Stimulated activated CD4-positive, alpha-beta T cell treated with anti-CD3 and anti-CD28 coated beads, Interleukin-15, amount 100 ng/mL, for 24 hours (primary cell): ENCODE results near the gene SUPT5H.
"Not testable (repeated sequence)": the region's sequence is repeated elsewhere in the genome, so short reads cannot be mapped to it uniquely, and the experiment has no call there.

Experiments
- DNase-seq: peaks from one replicate; pipeline ENCODE4 v3.0.0-alpha.2; 2020

Gene SUPT5H

GRCh38 chr19:39426170-39426569 is 19.2 kb upstream of the SUPT5H start:
- no peak for DNase-seq

DNA sequence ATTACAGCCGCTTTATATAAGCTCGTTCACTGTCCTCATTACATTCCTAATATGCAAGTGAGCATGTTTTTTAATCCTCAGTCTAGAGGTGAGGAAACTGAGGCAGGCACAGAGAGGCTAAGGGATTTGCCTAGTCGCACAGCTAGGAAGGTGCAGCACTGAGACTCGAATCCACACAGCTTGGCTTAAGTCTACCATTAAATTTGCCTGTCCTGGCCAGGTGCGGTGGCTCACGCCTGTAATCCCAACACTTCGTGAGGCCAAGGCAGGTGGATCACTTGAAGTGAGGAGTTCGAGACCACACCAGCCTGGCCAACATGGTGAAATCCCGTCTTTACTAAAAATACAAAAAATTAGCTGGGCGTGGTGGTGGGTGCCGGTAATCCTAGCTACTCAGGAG is 17.7 kb upstream of the SUPT5H start:
- no peak for DNase-seq

DNA sequence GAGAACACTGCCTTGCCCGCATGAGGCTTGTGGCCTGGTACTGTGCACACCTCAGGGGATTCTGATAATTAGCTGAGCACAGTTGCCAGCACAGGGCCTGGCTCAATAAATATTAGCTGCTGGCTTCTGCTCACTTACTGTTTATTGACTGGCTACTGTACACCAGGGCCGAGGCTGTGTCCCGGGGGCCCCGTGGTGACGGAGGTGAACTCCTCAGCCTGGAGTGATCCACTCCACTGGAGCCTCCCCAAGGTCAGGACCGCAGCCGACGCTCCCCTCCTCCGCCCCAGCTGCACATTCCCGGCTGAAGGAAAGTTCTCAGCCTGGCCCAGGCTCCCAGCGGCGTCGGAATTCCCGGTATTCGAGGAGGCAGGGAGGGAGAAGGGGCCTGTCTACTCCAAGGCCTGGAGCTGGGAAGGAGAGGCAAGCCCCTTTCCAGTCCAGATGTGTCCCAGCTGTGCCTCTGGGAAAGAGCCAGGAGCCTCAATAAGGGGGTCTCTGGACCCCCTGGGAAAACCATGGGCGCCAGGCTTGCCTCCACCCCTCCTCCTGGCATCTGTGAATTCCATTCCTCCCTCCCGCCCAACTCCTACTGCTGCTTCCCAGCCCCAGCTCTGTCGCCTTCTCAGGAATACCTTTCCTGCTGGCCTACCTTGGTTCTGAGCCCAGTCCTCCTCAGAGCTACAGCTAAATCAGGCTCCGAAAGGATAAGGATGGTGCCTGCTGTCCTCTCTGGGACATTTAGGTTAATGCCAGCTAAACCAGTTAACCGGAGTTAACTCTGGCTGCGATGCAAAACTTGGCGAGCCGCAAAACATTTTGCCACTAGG is 16.9 kb upstream of the SUPT5H start:
- no peak for DNase-seq

GRCh38 chr19:39430675-39431593 is 14.4 kb upstream of the SUPT5H start:
- peak; percentile 74 for DNase-seq

GRCh38 chr19:39432677-39433025 is 12.7 kb upstream of the SUPT5H start:
- no peak for DNase-seq

- no peak for DNase-seq
Observed at GRCh38 chr19:39433480-39434079, 11.8 kb upstream of the SUPT5H start.

DNA sequence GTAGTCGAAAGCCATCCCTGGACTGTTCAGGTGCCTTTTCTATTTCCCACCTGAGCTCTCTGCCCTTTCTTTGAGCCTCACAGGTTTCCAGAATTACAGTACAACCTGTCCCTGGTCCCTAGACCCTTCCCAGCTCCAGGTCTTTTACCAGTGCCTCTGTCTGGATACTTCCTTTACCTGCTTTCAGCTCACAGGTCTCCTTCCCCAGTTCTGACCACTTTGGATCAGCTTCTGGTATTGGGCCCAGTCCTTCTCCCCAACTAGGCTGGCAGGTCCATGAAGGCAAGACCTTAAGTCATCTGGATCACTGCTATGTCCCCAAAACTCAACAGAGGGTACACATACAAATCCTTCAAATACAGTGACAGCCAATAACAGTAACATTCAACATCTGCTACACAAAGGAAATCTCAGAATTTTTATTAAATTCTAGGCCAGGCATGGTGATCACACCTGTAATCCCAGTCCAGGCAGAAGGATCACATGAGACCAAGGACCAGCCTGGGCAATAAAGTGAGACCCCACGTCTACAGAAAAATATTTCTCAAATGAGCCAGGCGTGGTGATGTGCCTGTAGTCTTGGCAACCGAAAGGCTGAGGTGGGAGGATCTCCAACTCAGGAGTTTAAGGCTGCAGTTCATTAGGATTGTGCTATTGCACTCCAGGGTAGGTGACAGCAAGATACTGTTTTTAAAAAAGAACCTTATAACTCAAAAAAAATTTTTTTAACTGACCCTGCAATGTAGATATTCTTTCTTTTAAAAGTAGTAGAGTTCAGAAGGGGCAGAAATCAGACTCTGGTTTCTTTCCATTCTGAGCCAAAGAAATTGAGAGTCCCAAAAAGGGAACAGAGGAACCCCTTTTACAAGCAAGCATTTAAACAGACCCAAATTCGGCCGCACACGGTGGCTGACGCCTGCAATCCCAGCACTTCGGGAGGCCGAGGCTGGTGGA is 11.0 kb upstream of the SUPT5H start:
- DNase-seq = no peak

GRCh38 chr19:39435499-39436349 is 9.7 kb upstream of the SUPT5H start, which contains the start of gene RPS16:
Gene RPS16 (minus strand): TSS chr19:39435949. CDS start chr19:39435895, 54 bp downstream.
- DNase-seq = peak; percentile 100

DNA sequence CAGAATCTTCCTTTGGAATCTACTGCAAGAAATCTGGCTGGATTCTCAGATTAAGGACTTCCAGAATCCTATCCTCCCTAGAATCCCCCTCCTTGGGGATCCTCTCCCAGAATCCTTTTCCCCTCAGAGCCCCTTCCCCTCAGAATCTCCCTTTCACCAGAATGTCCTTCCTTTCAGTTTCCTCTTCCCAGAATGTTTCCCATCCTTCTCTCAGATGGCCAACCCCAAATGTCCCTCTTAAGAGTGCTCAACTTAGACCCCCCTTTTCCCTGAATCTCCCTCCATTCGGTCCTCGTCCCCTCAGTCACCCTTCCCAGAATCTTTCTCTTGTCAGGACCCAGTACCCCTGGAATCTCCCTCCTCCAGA is 9.0 kb upstream of the SUPT5H start:
- DNase-seq = no peak

- DNase-seq = no peak
Observed at GRCh38 chr19:39438270-39438934, 7.0 kb upstream of the SUPT5H start.

DNA sequence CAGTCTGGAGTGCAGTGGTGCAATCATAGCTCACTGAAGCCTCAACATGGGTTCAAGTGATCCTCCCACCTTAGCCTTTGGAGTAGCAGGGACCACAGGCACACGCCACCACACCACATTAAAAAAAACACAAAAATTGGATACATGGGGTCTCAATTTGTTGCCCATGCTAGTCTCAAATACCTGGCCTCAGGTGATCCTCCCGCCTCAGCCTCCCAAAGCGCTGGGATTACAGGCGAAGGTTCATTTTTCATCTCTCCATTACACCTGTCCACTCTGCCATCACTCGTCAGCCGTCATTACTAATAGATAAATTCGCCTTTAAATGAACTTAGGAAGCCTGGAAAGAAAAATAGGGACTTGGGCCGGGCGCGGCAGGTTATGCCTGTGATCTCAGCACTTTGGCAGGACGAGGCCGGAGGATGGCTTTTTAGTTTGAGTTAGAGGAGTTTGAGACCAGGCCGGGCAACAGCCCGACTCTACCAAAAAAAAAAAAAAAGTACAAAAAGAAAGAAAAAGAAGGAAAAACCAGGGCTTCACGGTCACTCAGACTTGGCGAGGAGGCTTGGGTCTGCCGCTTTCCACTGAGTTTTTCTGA is 685 bp upstream of the SUPT5H start:
- DNase-seq = no peak

GRCh38 chr19:39446365-39447084 is 1.1 kb downstream of the SUPT5H start:
- DNase-seq = no peak

- peak; percentile 56 for DNase-seq
Observed at GRCh38 chr19:39448271-39448670, 2.9 kb downstream of the SUPT5H start.

- DNase-seq = no peak
Observed at GRCh38 chr19:39449116-39449797, 3.9 kb downstream of the SUPT5H start.

DNA sequence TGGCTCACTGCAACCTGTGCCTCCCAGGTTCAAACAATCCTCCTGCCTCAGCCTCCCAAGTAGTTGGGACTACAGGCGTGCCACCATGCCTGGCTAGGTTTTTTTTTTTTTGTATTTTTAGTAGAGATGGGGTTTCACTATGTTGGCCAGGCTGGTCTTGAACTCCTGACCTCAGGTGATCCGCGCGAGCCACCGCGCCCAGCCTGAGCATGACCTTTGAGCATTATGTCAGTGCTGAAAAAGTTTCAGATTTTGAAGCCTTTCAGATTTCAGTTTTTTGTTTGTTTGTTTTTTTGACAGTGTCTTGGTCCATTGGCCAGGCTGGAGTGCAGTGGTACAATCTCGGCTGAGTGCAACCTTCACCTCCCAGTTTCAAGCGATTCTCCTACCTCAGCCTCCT is 5.9 kb downstream of the SUPT5H start:
- not testable (repeated sequence) for DNase-seq

DNA sequence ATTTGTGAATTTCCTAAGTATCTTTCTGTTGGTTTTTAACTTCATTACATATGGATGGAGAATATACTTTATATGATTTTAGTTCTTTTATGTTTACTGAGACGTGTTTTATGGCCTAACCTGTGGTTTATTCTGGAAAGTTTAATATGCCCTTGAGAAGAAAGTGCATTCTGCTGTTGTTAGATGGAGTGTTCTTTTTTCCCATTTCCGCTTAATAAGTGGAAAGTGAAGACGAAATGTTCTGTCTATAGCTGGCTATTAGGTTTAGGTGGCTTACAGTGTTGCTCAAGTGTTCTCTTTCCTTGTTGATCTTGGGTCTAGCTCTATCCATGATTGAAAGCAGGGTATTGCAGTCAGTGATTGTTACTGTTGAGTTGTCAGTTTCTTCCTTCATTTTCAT is 18.0 kb downstream of the SUPT5H start:
- DNase-seq = no peak

DNA sequence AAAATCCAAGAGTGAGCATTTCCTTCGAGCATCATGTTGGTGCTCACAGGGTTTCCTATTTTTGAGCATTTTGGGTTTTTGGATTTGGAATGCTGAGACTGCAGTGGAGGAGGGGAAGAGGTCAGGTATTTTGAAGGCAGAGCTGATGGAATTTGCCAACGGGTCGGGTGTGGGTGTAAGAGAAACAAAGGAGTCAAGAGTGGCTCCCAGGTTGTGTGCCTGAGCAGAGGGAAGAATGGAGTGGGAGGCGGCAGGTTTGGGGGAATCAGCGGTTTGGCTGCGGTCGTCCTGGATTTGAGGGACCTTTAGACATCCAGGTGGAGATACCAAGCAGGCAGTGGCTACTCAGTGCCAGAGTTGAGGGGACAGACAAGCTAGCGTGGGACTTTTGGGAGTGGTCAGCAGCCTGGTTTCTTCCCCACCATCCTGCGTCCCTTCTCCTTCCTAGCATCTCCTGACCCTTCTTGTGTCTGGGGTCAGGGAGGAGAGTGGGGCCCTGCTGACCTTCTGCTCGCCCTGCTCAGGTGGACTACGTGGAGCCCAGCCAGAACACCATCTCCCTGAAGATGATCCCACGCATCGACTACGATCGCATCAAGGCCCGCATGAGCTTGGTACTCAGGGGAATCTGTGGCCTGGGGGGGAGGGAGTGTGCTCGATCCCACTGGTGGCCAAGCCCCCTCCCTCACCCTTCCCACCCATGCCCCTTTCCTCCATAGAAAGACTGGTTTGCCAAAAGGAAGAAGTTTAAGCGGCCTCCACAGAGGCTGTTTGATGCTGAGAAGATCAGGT is 20.8 kb downstream of the SUPT5H start:
- DNase-seq = no peak

DNA sequence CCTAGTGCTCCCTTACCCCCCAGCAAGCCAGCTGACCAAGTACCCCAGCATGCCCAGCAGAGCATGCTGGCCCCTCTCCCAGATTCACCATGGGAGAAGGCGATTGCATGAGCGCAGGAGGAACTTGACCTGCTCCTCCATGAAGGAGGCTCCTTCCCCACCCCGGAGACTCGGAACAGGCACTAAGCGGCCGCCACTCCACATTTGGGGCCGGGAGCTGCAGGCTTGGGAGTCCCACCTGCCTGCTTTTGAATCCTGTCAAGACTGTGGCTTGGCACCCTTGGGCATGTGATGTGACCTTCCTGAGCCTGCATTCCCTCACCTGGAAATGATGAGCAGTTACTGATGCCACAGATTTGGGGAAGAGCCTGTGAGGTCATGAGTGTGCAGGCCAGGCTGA is 22.6 kb downstream of the SUPT5H start:
- DNase-seq = no peak
